ENCODE results near the gene ARL14EPL. TPM values are rescaled to one million over a fixed set of nuclear protein-coding genes. Genes with fewer than 3 reads are reported as not detected.

Gene ARL14EPL
- under 1 TPM in 2 of 3 donors, not detected in 1; 0.18 to 0.22 TPM for polyA plus RNA-seq

DNA sequence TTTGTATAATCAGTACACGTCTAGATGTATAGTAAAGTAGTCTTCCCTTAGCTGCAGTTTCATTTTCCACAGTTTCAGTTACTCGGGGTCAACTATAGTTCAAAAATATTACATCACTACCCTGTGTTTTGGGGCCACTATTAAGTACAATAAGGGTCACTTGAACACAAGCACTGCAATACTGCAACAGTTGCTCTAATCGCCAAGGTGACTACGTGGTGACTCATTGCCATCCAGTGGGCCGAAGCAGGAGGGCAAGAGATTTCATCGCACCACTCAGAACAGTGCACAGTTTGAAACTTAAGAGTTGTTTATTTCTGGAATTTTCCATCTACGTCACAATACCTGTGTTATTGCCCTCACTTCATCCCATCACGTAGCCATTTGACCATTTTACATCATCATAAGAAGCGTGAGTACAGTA, at the start of gene ARL14EPL:
Gene ARL14EPL, plus strand, starts transcription at position 379 of the 424 bp plus-strand sequence. CDS start 18,994 bp downstream, outside the sequence.
- no peak within 1 kb of the TSS for H3K27ac ChIP-seq (ENCODE audit: low read depth, low read length)
- 47 to 70% (median 51%) methylated on average over 9 of the region's 9 CpGs for whole genome bisulfite sequencing, 3 donors

DNA sequence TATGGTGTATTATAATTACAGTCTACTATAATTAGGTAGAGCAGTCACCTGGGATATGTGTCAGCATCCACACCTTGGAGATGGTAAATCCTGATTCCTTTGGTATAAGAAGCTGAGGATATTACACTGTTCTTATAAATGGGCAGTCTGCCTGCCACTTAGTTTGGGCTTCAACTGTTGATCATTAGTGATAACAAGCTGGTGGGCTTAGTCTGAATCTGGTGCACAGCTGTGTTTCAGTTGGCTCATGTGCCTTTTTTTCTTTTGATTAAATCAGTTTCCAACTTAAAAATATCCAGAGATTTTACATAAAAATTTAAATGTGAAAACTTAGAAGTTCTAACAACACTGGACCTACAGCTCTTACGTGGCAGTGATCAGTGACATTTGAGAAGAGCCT, 48.8 kb upstream of the ARL14EPL start:
- 90 to 97% (median 93%) methylated on average over 1 of the region's 1 CpG for WGBS, 3 donors
- no peak overlapping the region for H3K27ac ChIP-seq (ENCODE audit: low read depth, low read length)

DNA sequence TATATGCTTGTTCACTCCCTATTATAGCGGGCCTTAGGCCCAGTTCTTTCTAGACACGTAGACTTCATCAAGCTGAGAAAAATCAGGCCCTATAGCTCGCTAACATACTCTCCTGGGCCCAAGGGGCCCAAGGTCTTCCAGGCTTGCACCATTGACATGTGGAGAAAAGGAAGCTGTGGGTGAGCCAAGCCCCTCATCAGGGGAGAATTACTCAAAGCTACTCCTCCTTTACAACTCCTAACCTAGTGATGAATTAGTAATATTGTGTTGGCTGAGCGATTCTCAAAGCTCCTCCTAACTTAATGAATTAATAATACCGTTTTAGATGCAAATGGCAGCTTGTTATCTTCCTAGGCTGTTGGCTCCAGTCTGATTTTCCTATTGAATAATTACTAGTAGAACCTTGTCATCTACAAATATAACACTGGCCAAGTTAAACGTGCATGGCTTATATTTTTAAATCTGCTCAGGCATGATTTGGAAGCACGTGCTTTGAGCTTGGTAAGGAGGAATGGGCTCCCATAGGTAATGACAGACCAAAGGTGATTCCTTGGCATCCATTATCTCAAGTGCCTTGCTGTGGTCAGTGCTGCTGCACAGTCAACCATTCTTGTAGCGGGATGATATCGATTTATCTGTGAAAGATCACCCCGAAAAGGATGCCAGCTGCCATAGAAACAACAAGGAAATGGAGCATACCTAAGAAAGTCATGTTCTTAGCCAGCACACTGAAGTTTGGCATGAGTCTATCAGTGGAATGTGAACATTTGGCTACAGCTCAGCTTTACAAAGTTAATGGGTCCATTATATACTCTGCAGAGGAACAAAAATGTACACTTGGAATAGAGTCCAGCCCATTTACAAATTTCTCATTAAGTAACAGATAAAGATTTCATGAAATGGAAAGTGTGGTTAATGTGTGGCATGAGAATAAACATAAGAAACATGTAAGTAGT, 46.2 kb upstream of the ARL14EPL start:
- WGBS, 3 donors: 51 to 67% (median 67%) methylated on average over 10 of the region's 10 CpGs
- no peak overlapping the region for H3K27ac ChIP-seq (ENCODE audit: low read depth, low read length)

DNA sequence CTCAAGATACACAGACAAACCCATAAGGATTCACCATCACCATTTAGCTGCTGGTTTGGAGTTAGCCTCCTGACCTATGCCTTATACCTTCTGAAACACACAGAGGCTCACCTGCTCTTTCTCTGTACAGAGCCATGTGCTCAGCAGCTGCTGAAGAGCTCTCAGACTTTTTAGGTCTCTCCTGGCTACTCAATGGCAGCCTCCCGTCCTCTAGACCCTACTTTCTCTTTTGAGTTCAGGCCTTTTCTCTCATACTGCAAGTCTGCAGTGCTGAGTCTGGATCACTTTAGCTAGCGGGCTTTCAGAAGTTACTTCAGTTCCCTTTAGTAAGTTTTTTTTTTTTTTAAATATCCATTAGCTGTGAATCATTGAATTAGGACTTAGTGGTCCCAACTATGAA, 44.3 kb upstream of the ARL14EPL start:
- WGBS, 3 donors: 87 to 93% (median 93%) methylated on average over 2 of the region's 2 CpGs
- no peak overlapping the region for H3K27ac ChIP-seq (ENCODE audit: low read depth, low read length)

DNA sequence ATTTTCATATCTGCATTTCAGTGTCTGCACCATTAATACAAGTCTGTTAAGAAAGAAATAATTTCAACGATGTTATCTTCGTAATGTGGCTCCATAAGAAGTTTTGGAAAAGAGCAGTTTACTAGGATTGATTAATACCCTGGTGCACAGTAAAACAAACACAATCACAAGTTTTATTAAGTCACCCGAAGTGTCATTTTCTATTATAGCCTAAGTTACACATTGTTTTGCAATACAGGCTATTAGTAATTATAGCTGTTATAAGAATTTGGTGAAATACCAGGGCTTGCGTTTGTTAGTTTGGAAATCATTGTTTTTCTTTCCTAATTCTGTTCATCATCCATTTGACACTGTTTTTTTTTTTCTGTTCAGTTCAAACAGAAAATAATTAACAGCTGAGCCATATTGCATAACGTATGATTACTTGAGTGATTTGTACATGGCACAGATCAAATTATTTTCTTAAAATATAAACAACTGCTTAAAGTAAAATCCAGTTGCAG, 39.4 kb upstream of the ARL14EPL start:
- 43 to 59% (median 55%) methylated on average over 5 of the region's 5 CpGs for WGBS, 3 donors
- H3K27ac ChIP-seq (ENCODE audit: low read depth, low read length): no peak overlapping the region

DNA sequence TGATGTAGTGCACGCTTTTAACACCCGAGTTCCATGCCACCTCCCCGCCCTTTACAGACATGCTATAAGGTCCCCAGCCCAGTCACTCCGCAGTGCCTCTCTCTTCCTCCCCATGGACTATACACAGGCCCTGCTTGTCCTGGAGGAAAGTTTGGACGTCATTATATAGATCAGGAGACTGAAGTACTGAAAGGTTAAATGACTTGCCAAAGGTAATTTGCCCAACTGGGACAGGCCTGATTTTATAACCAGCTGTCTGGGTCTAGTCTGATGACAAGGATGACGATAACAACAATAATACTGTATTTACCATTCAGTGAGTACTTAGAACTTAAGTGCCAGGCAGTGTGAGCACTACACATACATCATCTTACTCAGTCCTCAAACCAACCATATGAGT, 36.9 kb upstream of the ARL14EPL start:
- H3K27ac ChIP-seq (ENCODE audit: low read depth, low read length): no peak overlapping the region
- WGBS, 3 donors: 82 to 92% (median 90%) methylated on average over 6 of the region's 6 CpGs

DNA sequence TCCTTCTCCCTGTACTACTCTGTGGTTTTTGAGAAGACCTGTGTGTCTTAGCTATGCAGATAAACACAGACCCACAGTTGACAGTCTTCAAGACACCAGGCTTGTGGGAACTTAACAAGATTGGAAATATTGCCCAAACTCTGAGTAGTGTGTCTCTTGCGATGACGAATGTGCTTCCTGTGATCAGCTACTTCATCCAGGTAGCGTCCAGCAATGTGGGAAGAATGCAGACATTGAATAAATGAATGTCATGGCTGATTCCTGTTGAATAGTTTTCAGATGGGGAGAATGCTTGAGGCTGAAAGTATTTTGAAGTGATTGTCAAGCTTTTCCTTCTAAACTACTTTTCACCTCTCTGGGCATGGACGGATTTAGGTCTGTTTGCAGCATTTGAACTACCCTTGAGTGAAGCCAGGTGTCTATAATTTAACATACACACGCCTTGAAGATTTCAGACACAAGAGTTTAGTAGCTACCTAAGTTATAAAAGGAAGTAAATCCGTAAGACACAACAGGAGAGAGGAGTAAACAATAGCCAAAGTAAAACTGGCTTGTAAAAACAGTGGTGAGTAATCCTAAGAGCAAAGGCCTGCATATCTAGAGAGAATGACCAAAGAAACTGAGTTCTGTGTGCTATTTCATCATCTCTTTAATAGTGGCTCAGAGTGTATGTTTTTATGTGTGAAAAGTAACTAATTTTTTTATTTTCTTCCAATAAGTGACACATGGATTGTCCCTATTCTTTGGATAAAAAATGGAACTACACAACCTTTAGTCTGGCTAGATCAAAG, 30.0 kb upstream of the ARL14EPL start:
- 78 to 85% (median 83%) methylated on average over 6 of the region's 6 CpGs for WGBS, 3 donors
- H3K27ac ChIP-seq (ENCODE audit: low read depth, low read length): no peak overlapping the region

DNA sequence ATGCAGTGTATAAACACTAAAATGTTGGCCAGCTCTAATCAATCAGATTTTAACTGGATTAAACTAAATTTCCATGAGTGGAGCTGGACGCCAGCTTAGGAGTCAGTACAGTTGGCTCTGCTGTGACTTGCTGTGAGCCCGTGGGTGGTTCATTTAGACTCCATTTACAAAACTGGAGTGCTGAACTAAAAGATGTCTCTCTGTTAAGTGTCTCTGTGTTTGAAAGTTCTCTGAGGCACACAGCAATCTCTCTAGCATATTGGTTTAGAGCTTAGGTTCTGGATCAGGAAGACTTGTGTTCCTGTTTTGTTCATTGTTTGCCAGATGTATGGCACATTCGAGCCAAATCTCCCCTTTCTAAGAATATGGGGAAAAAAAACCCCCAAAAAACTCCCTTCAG, 28.0 kb upstream of the ARL14EPL start:
- H3K27ac ChIP-seq (ENCODE audit: low read depth, low read length): no peak overlapping the region
- WGBS, 3 donors: 72 to 84% (median 82%) methylated on average over 3 of the region's 3 CpGs

DNA sequence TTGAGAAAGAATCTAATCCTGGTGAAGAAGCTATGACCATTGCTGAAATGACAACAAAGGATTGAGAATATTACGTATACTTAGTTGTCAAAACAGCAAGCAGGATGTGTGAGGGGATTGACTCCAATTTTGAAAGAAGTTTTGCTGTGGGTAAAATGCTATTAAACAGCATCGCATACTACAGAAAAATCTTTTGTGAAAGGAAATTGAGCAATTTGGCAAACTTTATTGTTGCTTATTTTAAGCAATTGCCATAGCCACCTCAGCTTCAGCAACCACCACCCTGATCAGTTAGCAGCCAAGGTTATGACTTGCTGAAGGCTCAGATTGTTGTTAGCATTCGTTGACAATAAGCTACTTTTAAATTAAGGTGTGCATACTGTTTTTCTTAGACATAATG, 22.5 kb upstream of the ARL14EPL start:
- WGBS, 3 donors: 54 to 83% (median 67%) methylated on average over 3 of the region's 3 CpGs
- H3K27ac ChIP-seq (ENCODE audit: low read depth, low read length): no peak overlapping the region

DNA sequence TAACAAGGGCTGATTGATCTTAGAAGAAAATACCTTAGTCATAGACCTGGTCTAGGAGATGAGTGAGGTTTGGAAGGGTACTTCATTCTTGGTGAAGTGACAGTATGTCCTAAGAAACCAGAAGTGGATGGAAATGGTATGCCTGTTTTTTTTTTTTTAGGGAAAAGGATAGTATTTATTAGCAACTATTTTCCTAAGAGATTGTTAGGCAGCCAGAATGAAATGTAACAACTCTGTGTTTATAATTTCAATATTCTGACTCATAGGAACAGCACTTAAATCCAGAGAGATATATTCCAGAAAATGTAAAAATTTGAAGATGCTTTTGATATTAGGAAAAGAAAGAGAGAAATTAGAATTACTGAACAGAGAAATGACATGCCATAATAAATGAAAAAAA, 21.2 kb upstream of the ARL14EPL start:
- no peak overlapping the region for H3K27ac ChIP-seq (ENCODE audit: low read depth, low read length)

DNA sequence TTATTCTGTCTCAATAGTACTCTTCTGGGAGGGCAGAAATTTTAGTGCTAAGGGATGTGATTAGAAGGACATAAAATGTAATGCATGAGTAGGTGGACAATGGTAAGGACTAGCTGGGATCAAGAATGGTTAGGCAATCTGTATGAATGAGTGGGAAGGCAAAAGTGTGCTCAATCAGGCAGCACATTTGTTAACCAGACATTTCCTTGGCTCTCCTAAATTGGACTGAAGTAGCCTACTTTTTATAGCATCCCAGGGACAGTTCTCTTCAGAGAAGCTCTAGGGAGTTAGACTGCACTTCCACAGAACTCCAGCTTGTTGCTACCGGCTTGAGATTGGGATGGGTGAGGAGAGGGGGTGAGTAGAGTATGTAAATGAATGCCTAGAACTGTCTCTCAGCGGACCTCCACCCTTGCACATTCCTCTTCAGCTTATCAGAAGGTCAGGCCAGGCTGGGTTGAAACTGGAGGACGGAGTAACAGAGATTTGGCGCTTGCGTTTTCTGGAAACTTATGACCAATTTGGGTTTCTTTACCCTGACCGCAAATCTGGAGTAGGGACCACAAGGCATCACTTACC, 19.0 kb upstream of the ARL14EPL start:
- H3K27ac ChIP-seq (ENCODE audit: low read depth, low read length): no peak overlapping the region
- 53 to 55% (median 54%) methylated on average over 6 of the region's 6 CpGs for WGBS, 3 donors

DNA sequence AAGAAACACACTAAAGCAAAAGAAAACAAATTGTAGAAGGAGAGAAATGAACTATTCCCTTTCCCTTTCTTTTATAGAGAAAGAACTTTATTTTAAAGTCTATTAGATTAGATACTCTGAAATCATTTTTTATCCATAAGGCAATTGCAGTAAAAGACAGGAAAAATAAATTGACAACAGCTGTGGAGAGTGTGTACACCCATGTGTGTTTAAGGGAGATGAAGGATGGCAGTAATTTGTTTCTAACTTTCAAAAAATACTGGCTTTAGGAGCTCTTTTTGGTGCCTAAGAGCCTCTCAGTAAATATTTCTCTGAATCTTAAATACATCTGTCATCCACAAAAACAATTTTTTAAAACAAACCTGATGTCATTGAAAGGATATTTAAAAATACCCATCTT, 18.3 kb upstream of the ARL14EPL start:
- no peak overlapping the region for H3K27ac ChIP-seq (ENCODE audit: low read depth, low read length)

DNA sequence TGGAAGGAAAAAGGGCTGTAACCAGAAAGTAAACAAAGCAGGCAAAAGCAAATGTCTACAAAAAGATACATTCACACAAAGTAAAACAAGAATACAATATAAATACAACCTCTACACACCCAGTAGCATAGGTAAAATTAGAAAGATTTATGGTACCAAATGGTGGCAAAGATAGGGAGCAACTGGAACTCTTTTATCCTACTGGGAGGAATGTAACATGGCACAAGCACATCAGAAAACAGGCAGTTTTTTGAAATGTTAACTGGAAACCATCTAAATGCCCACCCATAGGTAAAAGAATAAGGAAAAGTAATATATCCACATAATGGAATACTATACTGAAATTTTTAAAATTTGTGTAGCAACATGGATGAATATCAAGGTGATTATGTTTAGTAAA, 8.7 kb upstream of the ARL14EPL start:
- H3K27ac ChIP-seq (ENCODE audit: low read depth, low read length): no peak overlapping the region

DNA sequence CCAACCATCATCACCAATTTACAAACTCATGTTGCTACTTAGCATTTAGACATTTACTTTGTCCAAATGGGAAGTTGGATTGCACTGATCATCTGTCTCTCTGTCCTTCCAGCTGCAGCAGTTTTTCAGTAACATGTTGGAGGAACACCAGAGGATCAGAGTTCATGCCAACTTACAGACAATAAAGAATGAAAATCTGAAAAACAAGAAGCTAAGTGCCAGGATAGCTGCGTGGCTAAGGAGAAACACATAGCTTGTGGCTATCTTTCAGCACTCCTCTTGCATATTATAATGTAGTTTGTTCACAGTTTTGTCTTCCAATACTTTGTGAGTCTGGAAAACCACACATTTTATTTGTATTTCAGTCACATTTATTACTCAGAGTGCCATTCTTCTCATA, 6.4 kb upstream of the ARL14EPL start:
- 76 to 82% (median 81%) methylated on average over 1 of the region's 1 CpG for WGBS, 3 donors
- no peak overlapping the region for H3K27ac ChIP-seq (ENCODE audit: low read depth, low read length)

DNA sequence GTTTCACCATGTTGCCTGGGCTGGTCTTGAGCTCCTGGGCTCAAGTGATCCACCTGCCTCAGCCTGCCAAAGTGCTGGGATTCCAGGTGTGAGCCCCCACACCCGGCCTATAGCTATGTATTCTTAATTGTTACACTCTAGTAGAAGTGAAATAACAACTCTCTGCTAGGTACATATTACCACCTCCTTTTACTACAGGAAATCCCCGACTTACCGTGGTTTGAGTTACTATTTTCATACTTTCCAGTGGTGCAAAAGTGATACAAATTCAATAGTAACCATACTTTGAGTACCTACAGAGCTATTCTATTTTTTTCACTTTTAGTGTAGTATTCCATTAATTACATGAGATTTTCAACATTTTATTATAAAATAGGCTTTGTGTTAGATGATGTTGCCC, 719 bp downstream of the ARL14EPL start:
- no peak overlapping the region for H3K27ac ChIP-seq (ENCODE audit: low read depth, low read length)
- WGBS, 3 donors: 82 to 85% (median 82%) methylated on average over 3 of the region's 3 CpGs

DNA sequence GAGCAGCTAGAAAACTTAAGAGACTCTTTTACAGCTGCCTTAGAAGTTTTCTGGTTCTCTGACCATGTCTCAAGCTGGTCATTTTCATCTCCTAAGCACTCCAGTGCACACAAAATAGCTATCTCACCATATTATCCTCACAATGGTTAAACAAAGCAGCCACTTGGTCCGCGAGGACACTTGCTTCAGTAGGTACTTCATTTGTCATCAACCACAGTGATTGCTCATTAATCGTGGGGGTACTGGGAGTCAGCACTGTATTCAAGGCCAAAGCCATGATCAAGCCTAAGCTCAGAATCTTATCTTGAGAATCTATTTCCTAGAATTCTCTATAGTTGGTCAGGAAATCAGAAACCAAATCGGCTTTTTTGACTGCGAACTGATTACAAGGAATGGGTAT, 2.9 kb downstream of the ARL14EPL start:
- no peak overlapping the region for H3K27ac ChIP-seq (ENCODE audit: low read depth, low read length)
- WGBS, 3 donors: 58 to 87% (median 83%) methylated on average over 5 of the region's 5 CpGs

DNA sequence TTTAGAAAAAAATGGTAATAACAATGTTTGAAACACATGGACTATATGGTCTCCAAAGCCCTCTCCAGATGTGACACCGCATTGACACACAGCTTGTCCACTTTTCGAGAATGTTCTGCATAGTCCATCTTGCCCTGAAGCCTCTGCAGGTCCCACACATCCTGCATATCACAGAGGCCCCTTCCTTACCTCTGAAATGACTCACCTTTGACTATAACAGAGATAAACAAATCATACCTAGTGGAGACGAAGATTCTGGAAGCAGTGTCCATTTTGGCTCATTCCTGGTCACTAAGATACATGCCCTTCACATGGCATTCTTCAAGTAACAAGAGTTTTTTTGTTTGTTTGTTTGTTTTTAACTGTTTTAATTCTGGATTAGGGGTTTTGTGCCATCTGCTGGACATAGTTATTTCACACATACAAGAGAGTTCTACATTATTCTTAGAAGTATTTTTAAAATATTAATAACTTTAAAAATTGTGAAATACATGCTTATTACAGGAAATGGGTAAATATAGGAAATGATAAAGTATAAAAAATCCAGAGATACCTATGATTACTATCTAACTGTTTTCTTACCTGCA, 5.1 kb downstream of the ARL14EPL start:
- H3K27ac ChIP-seq (ENCODE audit: low read depth, low read length): no peak overlapping the region
- WGBS, 3 donors: 66 to 76% (median 67%) methylated on average over 3 of the region's 3 CpGs

DNA sequence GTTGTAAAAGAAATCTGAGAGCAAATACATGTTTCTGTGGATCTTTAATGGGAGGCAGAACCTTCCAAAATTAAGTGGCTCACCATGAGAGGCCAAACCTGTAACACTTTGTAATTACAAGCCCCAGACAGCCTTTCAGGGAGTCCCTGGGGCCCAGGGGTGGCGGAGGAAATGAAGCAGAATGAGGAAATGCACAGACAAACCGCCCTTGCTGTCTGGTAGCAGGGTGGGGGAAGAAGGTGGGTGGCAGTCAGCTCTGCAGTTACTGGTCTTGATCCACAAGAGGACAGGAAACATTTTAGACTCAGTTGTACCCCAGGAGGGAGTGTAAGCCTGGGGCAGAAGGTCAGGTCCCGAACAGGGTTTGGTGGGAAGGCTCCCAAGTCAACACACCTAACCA, 6.5 kb downstream of the ARL14EPL start:
- WGBS, 3 donors: 53 to 65% (median 57%) methylated on average over 3 of the region's 3 CpGs
- no peak overlapping the region for H3K27ac ChIP-seq (ENCODE audit: low read depth, low read length)

DNA sequence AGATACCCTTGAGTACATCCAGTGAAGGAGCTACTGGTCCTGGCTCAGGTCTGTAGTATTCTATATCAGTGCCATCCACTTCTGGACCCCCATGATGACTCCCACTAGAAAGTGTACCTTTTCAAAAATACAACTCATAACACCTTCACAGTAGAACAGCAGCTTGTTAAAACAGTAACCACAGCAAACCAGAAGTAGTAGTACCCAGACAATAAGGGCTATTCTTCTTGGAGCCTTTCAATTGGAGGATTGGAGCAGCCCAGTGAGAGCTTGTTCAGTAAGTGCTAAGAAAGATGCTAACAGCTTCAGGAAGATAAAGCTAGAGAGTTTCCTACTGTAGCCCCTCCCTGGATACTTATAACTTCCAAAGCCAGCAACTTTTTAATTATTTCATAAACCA, 10.1 kb downstream of the ARL14EPL start:
- no peak overlapping the region for H3K27ac ChIP-seq (ENCODE audit: low read depth, low read length)
